ENCODE measurements around the gene SH3GL3.

DNA sequence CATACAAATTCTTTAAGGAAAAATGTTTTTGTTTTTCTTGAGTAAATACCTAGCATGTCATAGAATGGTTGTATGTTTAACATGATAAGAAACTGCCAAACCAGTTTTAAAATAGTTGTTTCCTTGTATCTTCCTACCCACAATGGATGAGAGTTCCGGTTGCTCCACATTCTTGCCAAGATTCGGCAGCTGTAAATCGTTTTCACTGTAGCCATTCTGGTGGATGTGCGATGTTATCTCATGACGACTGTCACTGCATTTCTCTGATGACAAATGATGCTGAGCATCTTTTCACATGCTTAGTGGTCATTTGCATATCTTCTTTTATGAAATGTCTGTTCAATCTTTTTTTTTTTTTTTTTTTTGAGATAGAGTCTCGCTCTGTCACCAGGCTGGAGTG lies 36.6 kb upstream of the SH3GL3 start:
- TF ChIP-seq ZNF274 (IDR thresholded peaks at IDR 0.05; ENCODE audit: low read depth, low read length) = no peak
- no peak for TF ChIP-seq YY1 (IDR thresholded peaks at IDR 0.05; ENCODE audit: insufficient read depth, insufficient read length)
- TF ChIP-seq SUZ12 (IDR thresholded peaks at IDR 0.05; ENCODE audit: extremely low read depth, insufficient read depth, insufficient read length) = no peak

All from NT2/D1 (cell line).